ENCODE data around the gene ZNF366.
"Not testable (repeated sequence)": the region's sequence is repeated elsewhere in the genome, so short reads cannot be mapped to it uniquely, and the experiment has no call there.

Gene ZNF366

GRCh38 chr5:72407078-72407477, 100.1 kb downstream of the ZNF366 start:
- DNase-seq (ENCODE audit: low read depth), result no peak
- H3K4me3 ChIP-seq (replicated peaks; ENCODE audit: low read depth, low read length), result no peak overlapping the region
- TF ChIP-seq, protein P1, sequence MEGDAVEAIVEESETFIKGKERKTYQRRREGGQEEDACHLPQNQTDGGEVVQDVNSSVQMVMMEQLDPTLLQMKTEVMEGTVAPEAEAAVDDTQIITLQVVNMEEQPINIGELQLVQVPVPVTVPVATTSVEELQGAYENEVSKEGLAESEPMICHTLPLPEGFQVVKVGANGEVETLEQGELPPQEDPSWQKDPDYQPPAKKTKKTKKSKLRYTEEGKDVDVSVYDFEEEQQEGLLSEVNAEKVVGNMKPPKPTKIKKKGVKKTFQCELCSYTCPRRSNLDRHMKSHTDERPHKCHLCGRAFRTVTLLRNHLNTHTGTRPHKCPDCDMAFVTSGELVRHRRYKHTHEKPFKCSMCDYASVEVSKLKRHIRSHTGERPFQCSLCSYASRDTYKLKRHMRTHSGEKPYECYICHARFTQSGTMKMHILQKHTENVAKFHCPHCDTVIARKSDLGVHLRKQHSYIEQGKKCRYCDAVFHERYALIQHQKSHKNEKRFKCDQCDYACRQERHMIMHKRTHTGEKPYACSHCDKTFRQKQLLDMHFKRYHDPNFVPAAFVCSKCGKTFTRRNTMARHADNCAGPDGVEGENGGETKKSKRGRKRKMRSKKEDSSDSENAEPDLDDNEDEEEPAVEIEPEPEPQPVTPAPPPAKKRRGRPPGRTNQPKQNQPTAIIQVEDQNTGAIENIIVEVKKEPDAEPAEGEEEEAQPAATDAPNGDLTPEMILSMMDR (IDR thresholded peaks at IDR 0.05; ENCODE audit: low read length, missing control alignments), result no peak

- H3K4me3 ChIP-seq (replicated peaks; ENCODE audit: low read depth, low read length); DNase-seq (ENCODE audit: low read depth): not testable (repeated sequence)
Measured at GRCh38 chr5:72404771-72405170, 102.4 kb downstream of the ZNF366 start.

GRCh38 chr5:72402959-72403628, 104.1 kb downstream of the ZNF366 start:
- TF ChIP-seq, protein P1 (IDR thresholded peaks at IDR 0.05; ENCODE audit: low read length, missing control alignments), result peak; percentile 42
- DNase-seq (ENCODE audit: low read depth), result no peak
- H3K4me3 ChIP-seq (replicated peaks; ENCODE audit: low read depth, low read length), result no peak overlapping the region

DNA sequence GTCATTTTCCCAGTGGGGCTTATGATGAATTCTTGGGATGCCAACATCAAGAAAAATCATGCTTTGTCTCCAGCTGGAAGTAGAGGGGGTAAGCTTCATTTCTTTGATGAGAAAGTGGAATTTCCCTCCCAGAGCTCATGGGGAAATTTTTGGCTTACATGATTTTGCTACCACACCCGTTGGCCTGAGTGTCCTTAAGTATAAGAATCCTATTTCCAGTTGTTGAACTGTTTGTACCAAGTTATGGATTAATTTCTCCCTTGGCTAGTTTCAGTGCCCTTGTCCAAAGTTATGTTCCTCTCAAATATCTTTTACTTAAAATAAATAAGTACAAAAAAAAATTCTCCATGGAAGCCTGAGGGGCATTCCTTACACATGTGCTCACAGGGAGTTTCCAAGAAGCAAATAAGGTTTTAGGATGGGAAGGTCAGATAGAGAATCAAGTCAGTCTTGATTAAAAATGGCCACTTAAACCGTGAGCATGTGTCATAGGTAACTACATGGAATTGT, 104.8 kb downstream of the ZNF366 start:
- DNase-seq (ENCODE audit: low read depth), result no peak
- TF ChIP-seq, protein P1 (IDR thresholded peaks at IDR 0.05; ENCODE audit: low read length, missing control alignments), result no peak
- H3K4me3 ChIP-seq (replicated peaks; ENCODE audit: low read depth, low read length), result no peak overlapping the region

DNA sequence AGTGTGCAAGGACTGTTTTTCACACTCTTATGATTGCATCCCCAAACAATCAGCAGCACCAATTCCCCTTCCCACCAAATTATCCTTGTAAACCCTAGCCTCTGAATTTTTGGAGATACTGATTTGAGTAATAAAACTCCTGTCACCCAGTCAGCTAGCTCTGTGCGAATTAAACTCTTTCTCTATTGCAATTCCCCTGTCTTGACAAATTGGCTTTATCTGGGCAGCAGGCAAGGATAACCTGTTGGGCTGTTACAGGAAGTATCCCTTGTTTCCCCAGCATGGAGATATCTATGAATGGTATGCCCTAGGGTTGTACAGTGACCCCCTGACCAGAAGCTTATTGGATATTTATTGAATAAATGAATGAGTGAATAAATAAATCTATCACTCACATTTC, 106.3 kb downstream of the ZNF366 start:
- no peak for DNase-seq (ENCODE audit: low read depth)
- H3K4me3 ChIP-seq (replicated peaks; ENCODE audit: low read depth, low read length), result no peak overlapping the region
- TF ChIP-seq, protein P1 (IDR thresholded peaks at IDR 0.05; ENCODE audit: low read length, missing control alignments), result no peak

GRCh38 chr5:72397836-72398235, 109.4 kb downstream of the ZNF366 start:
- no peak overlapping the region for H3K4me3 ChIP-seq (replicated peaks; ENCODE audit: low read depth, low read length)
- DNase-seq (ENCODE audit: low read depth), result no peak
- TF ChIP-seq, protein P1 (IDR thresholded peaks at IDR 0.05; ENCODE audit: low read length, missing control alignments), result no peak

DNA sequence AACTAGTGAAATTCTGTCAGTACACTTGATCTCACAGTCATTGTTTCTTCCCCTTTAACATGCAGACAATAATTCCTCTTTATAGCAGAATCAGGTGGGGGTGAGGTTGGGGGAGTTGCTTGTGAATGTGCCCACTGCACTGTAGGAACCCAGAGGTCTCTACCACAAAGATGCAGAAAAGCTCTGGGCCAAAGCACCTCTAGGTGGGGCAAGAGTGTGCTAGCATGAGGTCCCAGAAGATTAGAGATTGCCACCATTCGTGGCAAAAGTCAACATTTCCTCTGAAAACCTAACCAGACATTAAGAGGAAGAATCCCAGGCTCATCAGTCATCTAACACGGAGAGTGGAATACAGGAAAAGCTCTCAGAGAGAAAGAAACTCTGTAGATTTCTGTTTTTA, 112.5 kb downstream of the ZNF366 start:
- TF ChIP-seq, protein P1 (IDR thresholded peaks at IDR 0.05; ENCODE audit: low read length, missing control alignments), result peak; percentile 63
- H3K4me3 ChIP-seq (replicated peaks; ENCODE audit: low read depth, low read length), result no peak overlapping the region
- peak; percentile 50 for DNase-seq (ENCODE audit: low read depth)
